ENCODE results near the gene LRRK2.
"Not testable (repeated sequence)": the region's sequence is repeated elsewhere in the genome, so short reads cannot be mapped to it uniquely, and the experiment has no call there.

LRRK2 gene

DNA sequence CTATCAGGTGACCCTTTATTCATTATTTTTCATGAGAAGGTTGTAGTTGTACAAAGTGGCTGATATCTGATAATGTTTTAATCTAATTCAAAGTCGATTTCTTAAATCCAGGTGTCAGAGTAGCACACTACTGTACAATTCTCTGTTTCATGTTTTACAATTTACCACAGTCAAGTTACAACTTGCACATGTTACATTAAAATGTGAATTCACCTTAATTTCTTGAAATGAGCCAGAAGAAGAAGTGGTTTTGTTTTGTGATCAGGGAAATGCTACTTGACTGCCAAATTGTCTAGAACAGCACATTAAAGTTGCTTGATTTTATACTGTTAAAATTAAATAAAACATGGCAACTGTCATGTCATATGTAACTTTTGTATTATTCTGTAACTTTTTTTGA, 23.2 kb downstream of the LRRK2 start:
- no peak for DNase-seq (ENCODE audit: low read depth in 2 of 2)

DNA sequence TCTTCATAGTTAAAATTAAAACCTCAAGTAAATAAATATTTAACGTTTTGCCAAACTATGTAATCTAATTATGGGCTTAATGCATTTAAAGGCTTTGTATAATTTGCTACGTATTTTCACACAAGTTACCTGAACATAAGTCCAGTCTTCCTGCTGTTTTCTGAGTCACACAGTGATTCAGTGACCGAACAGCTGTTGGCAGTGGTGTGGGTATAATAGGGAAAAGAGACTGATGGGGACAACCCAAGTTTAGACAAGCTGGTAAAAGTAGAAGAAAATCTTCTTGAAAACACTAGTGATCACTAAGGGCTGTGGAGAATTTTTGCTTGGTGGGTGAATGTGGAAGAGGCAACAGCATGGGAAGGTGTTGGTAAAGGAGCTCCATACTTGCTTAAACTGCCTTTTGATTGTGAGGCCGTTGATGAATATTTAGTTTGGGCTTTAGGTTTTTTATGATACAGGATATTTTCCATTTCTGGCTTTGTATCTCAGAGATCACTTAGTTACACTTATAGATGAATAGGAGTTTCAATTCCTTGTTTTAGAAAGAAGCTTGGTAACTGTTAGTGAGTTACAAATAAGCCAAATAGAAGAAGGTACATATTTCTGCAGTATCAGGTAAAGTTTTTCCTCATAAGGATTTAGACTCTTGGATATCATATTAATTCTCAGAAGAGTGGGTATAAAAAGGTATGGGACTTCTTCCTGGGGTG, 23.9 kb downstream of the LRRK2 start:
- DNase-seq (ENCODE audit: low read depth in 2 of 2) = no peak

- not testable (repeated sequence) for DNase-seq (ENCODE audit: low read depth in 2 of 2)
Observed at GRCh38 chr12:40250652-40251051, 25.9 kb downstream of the LRRK2 start.

DNA sequence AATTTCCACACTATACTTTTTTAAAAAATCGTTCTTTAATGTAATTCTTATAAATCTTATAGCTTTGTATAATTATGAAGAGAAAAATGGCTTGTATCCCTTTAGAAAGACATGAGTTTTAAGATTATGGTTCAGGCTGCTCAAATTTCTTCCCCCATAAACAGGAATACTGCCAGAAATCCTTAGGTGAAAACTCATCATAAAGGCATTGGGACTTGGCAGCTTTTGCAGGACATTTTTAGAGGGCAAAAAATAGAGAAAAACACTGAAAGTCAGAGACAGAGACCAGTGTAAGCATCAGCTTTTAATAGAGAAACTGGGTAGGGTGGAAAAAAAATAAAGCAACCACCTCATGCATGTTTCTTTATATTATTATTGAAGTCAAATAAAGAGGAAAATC, 29.1 kb downstream of the LRRK2 start:
- no peak for DNase-seq (ENCODE audit: low read depth in 2 of 2)

- DNase-seq (ENCODE audit: low read depth in 2 of 2) = no peak
Observed at GRCh38 chr12:40254455-40255085, 29.8 kb downstream of the LRRK2 start.

DNA sequence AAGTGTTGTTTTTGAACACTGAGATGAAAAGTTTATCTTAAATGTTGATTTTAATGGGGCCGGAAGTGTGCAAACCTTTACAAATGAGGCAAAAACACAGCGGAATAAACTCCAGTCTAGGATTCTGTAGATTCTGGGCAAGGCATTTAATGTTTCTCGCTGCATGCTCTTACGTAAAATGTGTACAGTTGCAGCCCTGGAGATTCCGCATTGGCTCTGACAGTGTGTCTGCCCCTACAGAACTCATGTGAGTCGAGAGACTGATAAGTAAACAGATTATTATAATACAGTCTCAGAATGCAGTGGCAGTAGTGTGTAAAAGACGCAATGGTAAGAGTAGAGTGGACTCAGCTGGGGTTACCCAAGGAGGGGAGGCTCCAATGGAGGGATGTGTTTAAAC, 33.6 kb downstream of the LRRK2 start:
- no peak for DNase-seq (ENCODE audit: low read depth in 2 of 2)

- no peak for DNase-seq (ENCODE audit: low read depth in 2 of 2)
Observed at GRCh38 chr12:40261937-40262336, 37.1 kb downstream of the LRRK2 start.

GRCh38 chr12:40262657-40263056, 37.9 kb downstream of the LRRK2 start:
- no peak for DNase-seq (ENCODE audit: low read depth in 2 of 2)

DNA sequence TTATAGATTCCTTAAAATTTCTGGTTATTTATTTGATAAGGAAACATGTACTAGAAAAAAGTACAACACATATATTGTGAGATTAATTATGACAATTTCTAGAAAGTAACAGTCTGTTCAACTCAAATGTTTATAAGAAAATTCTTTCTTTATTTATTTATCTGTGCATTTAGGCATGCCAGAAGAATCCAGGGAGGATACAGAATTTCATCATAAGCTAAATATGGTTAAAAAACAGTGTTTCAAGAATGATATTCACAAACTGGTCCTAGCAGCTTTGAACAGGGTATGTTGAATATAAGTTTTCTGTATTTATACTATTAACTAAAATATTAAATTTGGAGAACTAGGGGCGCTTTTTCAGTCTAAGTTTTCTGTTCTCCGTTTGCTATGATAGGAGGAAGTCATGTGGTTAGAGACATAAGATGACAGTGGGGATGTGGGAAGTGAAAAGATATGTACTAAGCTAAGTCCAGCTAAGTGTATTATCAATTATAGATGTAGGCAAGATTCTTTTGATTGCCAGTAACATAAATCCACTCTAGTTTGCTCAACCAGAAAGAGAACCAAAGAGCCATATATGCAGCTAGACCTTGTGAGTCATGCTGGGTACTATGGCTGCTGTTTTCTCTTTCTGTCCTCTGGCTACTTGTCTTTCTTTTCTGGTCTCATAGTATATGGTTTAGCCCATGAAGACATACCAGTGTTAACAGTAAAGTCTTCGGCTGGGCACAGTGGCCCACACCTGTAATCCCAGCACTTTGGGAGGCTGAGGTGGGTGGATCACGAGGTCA, 39.0 kb downstream of the LRRK2 start:
- DNase-seq (ENCODE audit: low read depth in 2 of 2) = no peak

DNA sequence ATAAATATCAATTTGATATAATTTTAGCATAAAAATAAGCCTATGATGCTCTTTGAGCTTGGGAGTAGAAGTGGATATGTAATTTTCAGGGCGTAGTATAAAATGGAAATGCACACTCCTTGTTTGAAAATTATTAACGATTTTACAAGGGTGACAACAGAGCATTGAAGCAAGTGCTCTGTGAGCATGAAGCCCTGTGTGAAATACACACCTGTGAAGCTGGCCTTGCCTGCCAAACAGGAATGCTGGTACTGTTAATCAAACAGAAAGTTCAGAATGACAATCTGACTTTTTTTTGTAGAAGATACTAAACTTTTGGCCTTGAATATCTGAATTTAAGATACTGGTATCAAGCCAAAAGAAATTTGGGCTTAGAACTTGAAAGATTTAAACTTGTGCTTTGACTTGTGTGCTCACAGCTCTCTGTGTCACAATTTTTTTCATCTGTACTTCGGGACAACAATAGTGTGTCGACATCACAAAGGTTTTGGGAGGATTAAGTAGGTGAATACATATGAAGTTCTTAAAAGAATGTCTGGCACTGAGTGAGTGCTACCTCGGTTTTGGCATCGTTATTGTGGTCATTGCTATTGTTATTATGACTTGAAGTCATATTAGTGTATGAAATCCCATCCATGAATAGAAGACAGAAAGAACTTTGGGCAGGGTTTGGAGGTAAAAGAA, 47.3 kb downstream of the LRRK2 start:
- DNase-seq (ENCODE audit: low read depth in 2 of 2) = no peak

DNA sequence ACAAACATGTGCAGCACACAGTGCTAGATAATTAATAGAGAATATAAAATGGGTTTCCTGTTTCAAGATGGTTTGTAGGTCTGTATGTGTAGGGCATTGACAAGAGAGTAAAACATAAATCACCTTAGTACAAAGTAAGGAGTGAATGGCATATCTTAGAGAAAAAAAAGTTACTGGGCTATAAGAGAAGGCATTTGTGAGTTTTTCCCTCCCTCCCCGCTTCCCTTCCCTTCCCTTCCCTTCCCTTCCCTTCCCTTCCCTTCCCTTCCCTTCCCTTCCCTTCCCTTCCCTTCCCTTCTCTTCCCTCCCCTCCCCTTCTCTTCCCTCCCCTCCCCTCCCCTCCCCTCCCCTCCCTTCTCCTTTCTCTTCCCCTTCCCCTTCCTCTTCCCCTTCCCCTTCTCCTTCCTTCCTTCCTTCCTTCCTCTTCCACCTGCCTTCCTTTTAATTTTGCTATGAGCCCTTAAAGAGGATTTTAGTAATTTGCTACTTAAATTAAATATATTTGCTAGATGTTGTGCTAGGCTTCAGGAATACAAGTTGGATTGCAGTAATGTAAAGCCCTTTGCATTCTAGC, 57.1 kb downstream of the LRRK2 start:
- DNase-seq (ENCODE audit: low read depth in 2 of 2) = no peak

DNA sequence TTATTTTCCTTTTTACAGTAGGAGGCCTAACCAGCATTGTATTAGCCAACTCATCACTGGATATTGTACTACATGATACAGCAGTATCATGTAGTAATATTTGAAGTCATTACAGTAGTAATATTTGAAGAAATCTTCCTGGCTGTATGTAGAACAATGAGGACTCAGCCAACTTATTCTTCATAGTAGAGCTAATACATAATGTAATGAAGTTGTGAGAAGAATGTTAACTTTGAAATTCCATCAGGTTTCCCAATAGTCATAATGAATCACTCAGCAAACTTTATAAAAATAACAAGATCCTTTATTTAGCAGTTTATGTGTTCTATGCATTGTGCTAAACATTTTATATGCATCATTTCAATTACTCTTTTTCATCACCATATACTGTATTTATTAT, 61.8 kb downstream of the LRRK2 start:
- DNase-seq (ENCODE audit: low read depth in 2 of 2) = no peak

DNA sequence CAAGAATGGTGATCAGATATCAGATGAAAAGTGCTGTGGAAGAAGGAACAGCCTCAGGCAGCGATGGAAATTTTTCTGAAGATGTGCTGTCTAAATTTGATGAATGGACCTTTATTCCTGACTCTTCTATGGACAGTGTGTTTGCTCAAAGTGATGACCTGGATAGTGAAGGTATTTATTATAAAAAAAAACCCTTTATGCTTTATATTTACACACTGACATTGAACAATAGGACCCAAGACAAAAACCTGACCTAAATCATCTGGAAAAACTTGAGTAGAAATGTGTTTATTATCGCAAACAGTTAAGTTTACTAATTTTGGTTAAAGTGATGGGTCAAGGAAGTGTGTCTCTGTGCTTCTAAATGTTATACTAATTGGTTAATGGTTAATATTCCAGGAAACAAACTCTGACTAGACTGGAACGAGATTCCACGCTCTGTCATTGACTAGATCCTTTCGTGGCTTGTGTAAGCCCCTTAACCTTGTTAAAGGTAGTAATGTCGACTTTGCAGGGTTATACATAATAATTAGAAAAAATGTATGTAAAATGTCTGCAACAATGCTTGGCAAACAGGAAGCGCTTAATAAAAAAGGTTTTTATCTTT, 62.7 kb downstream of the LRRK2 start:
- DNase-seq (ENCODE audit: low read depth in 2 of 2) = no peak

- no peak for DNase-seq (ENCODE audit: low read depth in 2 of 2)
Observed at GRCh38 chr12:40292788-40293429, 68.1 kb downstream of the LRRK2 start.

DNA sequence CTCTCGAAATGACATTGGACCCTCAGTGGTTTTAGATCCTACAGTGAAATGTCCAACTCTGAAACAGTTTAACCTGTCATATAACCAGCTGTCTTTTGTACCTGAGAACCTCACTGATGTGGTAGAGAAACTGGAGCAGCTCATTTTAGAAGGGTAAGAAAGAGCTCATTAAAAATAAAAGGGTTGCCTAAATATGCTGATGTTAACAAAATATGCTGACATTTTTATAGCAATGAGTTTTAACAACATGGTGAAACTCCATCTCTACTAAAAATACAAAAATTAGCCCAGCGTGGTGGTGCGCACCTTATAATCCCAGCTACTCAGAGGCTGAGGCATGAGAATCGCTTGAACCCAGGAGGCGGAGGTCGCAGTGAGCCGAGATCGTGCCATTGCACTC, 73.5 kb downstream of the LRRK2 start:
- DNase-seq (ENCODE audit: low read depth in 2 of 2) = no peak

GRCh38 chr12:40300490-40300889, 75.7 kb downstream of the LRRK2 start:
- no peak for DNase-seq (ENCODE audit: low read depth in 2 of 2)

- no peak for DNase-seq (ENCODE audit: low read depth in 2 of 2)
Observed at GRCh38 chr12:40309001-40309400, 84.2 kb downstream of the LRRK2 start.

DNA sequence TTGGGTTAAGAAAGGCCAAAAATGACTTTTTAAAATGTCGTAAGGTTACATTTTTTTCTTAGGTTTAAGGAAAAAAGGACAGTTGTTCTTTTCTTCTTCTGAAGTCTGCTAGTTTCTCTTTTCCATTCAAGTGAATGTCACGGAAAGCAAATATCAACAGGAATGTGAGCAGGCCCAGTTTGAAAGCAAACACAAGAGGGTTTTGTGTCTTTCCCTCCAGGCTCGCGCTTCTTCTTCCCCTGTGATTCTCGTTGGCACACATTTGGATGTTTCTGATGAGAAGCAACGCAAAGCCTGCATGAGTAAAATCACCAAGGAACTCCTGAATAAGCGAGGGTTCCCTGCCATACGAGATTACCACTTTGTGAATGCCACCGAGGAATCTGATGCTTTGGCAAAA, 85.4 kb downstream of the LRRK2 start:
- DNase-seq (ENCODE audit: low read depth in 2 of 2) = no peak

DNA sequence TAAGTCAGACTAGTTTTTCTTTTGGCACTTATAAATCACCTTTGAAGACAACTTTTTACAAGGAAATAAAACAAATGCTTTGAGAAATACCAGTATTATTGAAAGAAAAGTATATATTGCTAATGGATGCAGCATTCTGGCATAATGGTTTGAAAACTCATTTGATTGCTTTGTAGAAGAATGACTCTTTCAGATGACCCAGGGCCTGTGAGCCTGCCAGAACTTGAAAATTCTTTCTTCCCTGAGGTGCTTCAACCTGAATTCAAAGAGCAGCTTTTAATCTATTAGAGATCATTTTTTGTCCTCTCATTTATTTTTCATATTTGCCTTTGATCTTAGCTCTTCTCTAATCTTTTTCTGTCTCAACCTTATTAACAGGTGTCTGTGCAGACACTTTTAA, 87.4 kb downstream of the LRRK2 start:
- no peak for DNase-seq (ENCODE audit: low read depth in 2 of 2)

GRCh38 chr12:40312982-40313576, 88.3 kb downstream of the LRRK2 start:
- DNase-seq (ENCODE audit: low read depth in 2 of 2) = no peak

GRCh38 chr12:40313928-40314327, 89.1 kb downstream of the LRRK2 start:
- no peak for DNase-seq (ENCODE audit: low read depth in 2 of 2)

All from stimulated activated CD8-positive, alpha-beta memory T cell treated with anti-CD3 and anti-CD28 coated beads, Interleukin-2, amount 100 ng/mL, for 48 hours (primary cell).